LNCaP clone FGC (cell line): ENCODE measurements around the gene FSCN2.

Experiments
- DNase-seq: peaks from one replicate; pipeline ENCODE4 v3.0.0-alpha.2; 2011; ENCODE audit warnings: low read depth
- H3K4me3 ChIP-seq: 2 replicates; pipeline ENCODE4 v1.5.1; 2011; ENCODE audit warnings: mild to moderate bottlenecking, low read depth, low read length, control low read depth
- TF ChIP-seq, protein P1 (sequence below): IDR thresholded peaks from 2 replicates; pipeline ENCODE4 v1.5.1; 2012; ENCODE audit warnings: mild to moderate bottlenecking; ENCODE audit not compliant: control insufficient read depth, insufficient read depth; ENCODE audit errors: extremely low read depth

The FSCN2 gene

DNA sequence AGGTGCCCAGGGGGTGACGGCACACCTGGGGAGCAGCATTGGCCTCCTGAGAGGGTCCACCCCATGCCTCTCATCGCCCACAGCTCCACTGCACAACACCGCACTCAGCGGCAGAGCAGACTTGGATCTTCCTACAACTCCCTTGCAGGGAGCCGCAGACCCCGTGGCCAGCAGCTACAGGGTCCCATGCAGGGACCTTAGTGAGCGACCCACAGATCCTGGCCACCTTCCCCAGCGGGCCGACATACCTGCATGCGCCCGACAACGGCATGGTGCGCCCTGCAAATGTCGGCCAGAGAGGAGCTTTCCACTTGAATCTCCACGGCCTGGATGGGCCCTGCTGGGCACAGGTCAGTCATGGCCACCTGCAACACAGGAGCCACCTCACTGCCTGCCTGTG, 15.6 kb downstream of the FSCN2 start:
- TF ChIP-seq, protein P1, sequence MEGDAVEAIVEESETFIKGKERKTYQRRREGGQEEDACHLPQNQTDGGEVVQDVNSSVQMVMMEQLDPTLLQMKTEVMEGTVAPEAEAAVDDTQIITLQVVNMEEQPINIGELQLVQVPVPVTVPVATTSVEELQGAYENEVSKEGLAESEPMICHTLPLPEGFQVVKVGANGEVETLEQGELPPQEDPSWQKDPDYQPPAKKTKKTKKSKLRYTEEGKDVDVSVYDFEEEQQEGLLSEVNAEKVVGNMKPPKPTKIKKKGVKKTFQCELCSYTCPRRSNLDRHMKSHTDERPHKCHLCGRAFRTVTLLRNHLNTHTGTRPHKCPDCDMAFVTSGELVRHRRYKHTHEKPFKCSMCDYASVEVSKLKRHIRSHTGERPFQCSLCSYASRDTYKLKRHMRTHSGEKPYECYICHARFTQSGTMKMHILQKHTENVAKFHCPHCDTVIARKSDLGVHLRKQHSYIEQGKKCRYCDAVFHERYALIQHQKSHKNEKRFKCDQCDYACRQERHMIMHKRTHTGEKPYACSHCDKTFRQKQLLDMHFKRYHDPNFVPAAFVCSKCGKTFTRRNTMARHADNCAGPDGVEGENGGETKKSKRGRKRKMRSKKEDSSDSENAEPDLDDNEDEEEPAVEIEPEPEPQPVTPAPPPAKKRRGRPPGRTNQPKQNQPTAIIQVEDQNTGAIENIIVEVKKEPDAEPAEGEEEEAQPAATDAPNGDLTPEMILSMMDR, result no peak
- no peak overlapping the region for H3K4me3 ChIP-seq
- DNase-seq, result no peak

- DNase-seq, result no peak
- no peak overlapping the region for H3K4me3 ChIP-seq
- TF ChIP-seq, protein P1, result no peak
Observed at GRCh38 chr17:81544281-81544974, 16.3 kb downstream of the FSCN2 start.

DNA sequence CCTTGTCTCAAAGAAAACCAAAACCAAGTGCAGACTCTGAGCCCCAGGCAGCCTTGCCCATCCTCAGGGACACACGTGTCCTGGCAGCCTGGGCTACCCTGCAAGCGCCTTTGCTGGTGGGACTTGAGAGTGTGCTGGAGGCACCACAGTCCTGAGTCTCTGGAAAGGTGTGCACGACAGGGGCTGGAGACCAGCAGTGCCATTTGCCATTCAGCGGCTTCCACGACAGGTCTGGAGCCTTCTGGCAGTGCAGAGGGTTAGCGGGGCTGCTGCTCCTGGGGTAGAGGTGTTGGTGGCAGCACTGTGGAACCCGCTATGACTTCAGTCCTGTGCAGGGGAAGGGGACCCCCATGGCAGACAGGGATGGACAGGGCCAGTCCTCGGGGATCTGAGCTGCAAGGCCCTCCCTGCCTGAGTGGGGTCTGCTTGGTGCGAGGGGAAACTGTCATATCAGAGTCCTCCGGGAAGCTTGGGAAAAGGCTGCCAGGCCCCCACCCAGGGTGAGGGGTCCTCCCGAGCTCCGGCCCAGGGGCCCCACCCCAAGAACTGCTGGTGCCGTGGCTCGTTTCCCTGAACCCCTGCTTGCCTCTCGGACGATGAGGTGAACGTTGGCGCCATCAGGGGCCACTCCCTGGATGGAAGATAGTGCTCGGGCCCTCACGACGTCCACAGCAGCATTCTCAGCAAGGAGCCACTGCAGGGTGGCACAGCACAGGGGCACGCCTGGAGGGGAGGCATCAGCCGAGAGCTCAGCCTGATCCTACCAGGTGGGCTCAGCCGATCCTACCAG, 17.2 kb downstream of the FSCN2 start:
- TF ChIP-seq, protein P1, result no peak
- DNase-seq, result no peak
- no peak overlapping the region for H3K4me3 ChIP-seq

DNA sequence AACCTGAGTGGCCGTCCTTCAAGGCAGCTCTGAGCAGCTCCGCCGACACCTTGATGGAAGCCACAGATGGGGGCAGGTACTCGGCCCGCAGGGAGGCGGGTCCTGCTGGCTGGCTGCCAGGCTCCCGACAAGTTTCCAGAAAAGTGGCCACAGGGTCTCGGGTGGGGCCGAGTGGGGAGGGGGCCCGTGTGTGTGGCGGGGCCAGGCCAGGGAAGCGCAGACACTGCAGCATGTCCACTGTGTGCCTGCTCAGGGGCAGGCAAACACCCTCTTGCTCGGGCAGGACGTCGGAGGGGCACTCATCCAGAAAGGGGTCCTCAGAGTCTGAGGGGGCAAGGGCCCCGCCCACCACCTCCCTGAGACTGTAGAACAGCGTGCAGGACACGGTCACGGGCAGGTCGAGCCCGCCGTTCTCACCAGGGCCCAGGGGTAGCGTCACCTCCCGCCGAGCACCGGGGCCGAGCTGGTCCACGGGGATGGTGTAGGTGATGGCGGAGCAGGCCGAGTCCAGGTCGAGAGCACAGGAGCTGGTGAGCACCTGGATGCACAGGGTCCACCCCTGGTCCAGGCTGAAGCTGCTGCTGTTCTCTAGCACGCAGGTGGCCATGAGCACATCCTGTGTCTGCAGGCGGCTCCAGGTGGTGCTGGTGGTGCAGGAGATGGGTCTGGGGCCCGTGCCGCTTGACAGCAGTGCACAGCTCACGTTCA, 18.9 kb downstream of the FSCN2 start:
- H3K4me3 ChIP-seq, result no peak overlapping the region
- TF ChIP-seq, protein P1, result no peak
- no peak for DNase-seq

DNA sequence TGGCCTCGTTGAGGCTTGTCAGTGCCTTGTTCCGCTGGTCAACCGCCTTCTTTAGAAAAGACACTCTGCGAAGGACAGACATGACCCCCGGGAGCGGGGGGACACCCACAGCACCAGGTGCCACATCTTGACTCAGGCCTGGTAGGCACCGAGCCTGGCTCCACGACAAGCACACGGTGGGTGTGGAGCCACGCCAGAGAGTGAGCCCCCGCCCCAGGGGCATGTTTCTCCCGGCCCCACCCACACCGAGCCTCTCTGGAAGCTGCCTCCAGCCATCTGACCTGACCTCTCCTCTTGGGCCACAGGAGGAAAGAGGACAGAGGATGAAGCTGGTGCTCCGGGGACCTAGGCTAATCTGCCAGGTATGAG, 19.4 kb downstream of the FSCN2 start:
- no peak overlapping the region for H3K4me3 ChIP-seq
- TF ChIP-seq, protein P1, result no peak
- DNase-seq, result no peak

DNA sequence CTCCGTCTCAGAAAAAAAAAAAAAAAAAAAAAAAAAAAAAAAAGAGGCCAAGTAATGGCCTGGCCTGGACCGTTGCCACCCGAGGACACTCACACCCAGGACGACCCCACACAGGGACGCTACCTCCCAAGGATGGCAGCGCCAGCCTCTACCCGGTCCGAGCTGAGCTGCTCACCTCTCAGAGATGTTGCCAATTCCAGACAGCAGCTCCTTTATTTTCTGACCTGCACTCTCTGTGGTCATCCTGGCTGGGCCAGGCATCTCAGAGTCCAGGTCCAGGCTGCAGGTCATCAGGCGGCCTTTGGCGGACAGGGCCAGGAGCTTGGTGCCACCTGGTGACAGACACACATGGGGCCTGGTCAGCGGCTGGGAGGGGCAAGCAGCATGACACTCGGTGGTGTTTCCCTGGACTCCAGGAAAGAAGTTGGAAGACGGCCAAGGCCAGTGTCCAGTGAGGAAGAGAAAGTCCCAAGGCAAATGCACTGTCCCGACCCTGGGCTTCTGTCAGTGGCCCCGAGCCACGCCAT, 20.9 kb downstream of the FSCN2 start:
- no peak for DNase-seq
- TF ChIP-seq, protein P1, result no peak
- no peak overlapping the region for H3K4me3 ChIP-seq
